ENCODE measurements around the gene CTAG2.
"Not testable (repeated sequence)": the region's sequence is repeated elsewhere in the genome, so short reads cannot be mapped to it uniquely, and the experiment has no call there.

Gene CTAG2

DNA sequence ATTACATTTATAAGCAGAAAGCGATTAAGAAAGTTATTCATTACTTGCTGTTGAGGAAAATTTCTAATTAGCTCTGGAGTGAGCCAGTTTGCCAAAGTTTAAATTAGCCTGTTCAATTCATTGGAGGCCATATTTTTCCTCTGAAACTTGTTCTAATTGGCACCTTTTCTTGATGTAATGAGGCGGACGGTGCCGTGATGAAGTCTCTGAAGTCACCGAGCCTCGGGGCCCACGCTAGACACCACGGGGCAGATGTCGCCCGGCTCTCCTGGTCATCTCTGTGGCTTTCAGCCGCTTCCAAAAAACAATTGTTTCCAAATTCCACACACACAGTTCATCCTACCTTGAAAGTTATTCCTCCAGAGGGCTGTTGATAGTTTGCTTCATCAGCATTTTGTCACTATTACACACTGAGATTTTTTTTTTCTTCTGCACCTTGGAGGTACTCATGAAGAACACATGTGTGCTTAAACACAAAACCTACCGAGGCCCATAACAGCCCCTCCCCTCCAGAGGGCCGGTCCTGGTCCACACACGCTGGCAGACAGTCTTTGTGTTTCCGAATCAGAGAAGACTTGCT is 3.9 kb upstream of the CTAG2 start:
- FAIRE-seq (no peak), DNase-seq (ENCODE audit: insufficient read length) (no peak)
- TF ChIP-seq POLR2A (IDR thresholded peaks at IDR 0.05; ENCODE audit: low read depth, low read length), result no peak
- no peak for TF ChIP-seq TAF1 (IDR thresholded peaks at IDR 0.05; ENCODE audit: borderline replicate concordance, low read depth, low read length)
- no peak for TF ChIP-seq POLR2AphosphoS5 (IDR thresholded peaks at IDR 0.05; ENCODE audit: low read depth, low read length)

DNA sequence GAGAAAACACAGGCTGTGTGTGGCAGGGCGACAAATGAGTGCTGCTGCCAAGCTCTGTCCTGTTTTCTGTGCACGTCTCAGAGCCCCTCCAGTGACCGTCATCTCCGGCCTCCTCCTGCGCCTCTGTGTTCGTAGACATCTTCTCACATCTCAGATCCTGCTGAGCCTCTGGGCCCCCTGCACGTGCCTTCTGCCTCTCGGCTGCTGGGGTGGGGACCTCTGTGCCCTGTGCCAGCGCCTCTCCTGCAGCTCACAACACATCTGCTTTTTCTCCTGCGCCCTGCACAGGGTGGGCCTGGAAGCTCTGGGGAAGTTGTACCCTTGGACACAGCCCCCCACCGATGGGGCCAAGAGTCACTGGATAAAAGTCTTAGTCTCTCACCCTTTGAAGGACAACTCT is 2.4 kb upstream of the CTAG2 start:
- DNase-seq (ENCODE audit: insufficient read length) (no peak), FAIRE-seq (no peak)
- TF ChIP-seq POLR2AphosphoS5 (IDR thresholded peaks at IDR 0.05; ENCODE audit: low read depth, low read length) (no peak), POLR2A (IDR thresholded peaks at IDR 0.05; ENCODE audit: low read depth, low read length) (no peak), TAF1 (IDR thresholded peaks at IDR 0.05; ENCODE audit: borderline replicate concordance, low read depth, low read length) (no peak)

DNA sequence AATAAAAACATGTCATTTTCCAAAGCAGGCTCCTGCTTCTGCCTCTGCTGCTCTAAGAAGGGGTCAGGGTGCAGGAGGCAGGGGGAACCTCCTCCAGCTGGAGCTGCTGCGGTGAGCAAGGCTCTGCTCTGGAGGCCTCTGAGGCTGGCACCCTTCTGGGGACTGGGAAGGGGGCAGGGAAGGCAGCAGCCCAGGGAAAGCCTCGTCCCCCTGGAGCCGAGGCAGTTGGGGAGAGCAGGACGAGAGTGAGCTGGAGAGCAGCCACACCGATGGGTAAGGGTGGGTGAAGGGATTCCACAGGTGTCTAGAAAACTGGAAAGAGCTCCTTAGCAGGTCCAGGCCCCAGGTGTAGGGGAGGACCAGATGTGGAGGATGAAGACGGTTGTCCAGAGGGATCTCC is 2.0 kb upstream of the CTAG2 start:
- DNase-seq (ENCODE audit: insufficient read length) (no peak), FAIRE-seq (no peak)
- TF ChIP-seq POLR2AphosphoS5 (IDR thresholded peaks at IDR 0.05; ENCODE audit: low read depth, low read length) (no peak), TAF1 (IDR thresholded peaks at IDR 0.05; ENCODE audit: borderline replicate concordance, low read depth, low read length) (no peak), POLR2A (IDR thresholded peaks at IDR 0.05; ENCODE audit: low read depth, low read length) (no peak)

DNA sequence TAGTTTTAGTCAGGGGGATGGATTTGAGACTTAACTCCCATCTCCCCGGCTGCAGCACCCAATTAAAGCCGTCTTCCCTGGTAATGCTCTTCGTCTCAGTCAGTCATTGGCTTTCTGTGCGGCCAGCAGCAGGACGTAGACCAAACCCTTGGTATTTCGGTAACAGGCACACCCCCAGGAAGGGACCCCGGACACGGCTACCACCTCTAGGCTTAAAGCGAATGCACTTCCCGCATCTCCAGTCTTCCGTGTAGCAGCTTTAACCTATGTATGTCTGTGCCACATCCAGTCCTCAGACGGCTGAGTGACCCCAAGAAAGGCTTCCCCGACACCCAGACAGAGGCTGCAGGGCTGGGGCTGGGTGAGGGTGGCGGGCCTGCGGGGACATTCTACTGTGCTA is 1.5 kb upstream of the CTAG2 start:
- TF ChIP-seq TAF1 (IDR thresholded peaks at IDR 0.05; ENCODE audit: borderline replicate concordance, low read depth, low read length), result no peak
- no peak for DNase-seq (ENCODE audit: insufficient read length)
- no peak for FAIRE-seq

DNA sequence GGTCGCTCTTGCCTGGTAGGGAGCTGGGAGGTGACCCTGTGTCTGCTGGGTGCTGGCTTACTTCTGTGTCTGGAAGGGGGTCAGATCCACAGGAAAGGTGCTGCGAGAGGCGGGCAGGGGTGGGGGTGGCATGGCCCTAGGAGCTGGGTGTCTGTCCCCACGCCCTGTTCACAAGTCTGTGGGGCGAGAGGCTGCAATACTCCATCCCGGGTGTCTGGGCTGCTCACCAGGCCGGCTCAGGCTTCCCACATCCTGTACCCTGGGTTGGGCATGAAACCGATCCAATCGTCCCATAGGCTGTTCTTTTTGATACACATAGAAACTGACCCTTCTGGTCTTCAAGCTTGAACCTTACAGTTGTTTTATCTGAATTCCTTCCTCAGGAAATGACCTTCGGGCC is 993 bp upstream of the CTAG2 start:
- DNase-seq (ENCODE audit: insufficient read length), result no peak
- FAIRE-seq, result no peak
- TF ChIP-seq POLR2AphosphoS5 (IDR thresholded peaks at IDR 0.05; ENCODE audit: low read depth, low read length) (no peak), TAF1 (IDR thresholded peaks at IDR 0.05; ENCODE audit: borderline replicate concordance, low read depth, low read length) (no peak), POLR2A (IDR thresholded peaks at IDR 0.05; ENCODE audit: low read depth, low read length) (no peak)

DNA sequence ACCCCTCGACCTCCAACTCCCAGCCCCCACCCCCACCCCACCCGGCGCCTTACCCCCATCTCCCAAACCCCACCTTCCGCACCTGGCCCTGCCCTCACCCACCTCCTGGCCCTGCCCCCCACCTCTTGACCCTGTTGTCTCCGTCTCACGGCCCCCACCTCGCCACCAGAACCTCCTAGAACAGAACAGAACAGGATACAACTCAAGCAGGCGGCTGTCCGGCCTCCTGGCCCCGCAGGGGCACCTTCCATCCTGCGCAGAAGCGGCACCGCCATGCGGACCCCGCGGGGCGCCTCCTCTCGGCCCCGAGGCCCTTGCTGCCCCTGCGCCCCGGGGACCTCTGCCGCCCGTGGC is 354 bp downstream of the CTAG2 start:
- DNase-seq (ENCODE audit: insufficient read length) (no peak), FAIRE-seq (no peak)
- no peak for TF ChIP-seq POLR2AphosphoS5 (IDR thresholded peaks at IDR 0.05; ENCODE audit: low read depth, low read length)
- no peak for TF ChIP-seq TAF1 (IDR thresholded peaks at IDR 0.05; ENCODE audit: borderline replicate concordance, low read depth, low read length)
- TF ChIP-seq POLR2A (IDR thresholded peaks at IDR 0.05; ENCODE audit: low read depth, low read length), result no peak

DNA sequence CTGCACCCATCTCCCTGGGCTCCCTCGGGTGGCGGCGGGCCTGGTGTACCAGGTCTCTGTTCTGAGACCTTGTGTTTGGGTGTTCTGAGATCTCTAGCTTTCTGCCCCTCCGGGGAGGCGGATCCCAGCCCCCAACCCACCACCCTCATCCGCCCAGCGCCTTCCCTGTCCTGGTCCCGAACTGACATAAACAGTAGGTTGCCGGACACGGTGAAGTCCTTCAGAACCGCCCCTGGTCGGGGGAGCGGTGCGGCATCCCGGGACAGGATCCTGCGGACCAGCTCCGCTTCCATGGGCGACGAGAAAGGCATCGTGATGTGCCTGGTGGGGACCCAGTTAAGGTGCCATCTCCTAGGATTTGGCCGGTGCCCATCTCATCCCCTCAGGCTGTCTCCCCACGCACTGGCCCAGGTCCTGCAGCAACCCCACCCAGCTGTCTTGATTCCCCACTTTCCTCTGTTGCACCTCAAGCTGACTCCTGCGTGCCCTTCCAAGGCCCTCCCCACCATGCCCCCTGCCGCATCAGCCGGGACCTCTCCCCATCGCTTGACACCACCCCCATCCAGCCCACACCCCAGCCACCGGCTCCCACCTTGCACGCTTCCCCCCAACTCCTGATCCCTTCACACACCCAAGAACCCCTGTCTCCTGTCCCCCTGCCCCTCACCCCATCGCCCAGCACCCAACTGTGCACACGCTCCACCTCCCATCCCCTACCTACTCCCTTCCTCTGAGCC is 900 bp downstream of the CTAG2 start:
- no peak for DNase-seq (ENCODE audit: insufficient read length)
- FAIRE-seq, result no peak
- no peak for TF ChIP-seq POLR2A (IDR thresholded peaks at IDR 0.05; ENCODE audit: low read depth, low read length)
- no peak for TF ChIP-seq TAF1 (IDR thresholded peaks at IDR 0.05; ENCODE audit: borderline replicate concordance, low read depth, low read length)
- TF ChIP-seq POLR2AphosphoS5 (IDR thresholded peaks at IDR 0.05; ENCODE audit: low read depth, low read length), result no peak

DNA sequence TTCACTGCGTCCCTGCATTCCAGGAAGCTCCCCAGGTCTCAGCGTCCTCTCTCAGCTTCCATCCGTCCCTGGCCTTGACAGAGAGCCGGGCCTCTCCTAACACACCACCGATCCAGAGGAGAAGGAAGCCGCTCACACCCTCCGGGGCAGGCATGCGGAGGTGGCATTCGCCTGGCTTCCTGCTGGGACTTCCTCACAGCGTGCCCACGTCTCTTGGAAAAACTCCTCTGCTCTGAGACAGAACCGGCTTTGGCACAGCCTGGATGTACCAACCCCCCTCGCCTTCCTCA is 3.2 kb downstream of the CTAG2 start:
- DNase-seq (ENCODE audit: insufficient read length) (no peak), FAIRE-seq (no peak)
- TF ChIP-seq POLR2AphosphoS5 (IDR thresholded peaks at IDR 0.05; ENCODE audit: low read depth, low read length), result no peak
- no peak for TF ChIP-seq TAF1 (IDR thresholded peaks at IDR 0.05; ENCODE audit: borderline replicate concordance, low read depth, low read length)
- TF ChIP-seq POLR2A (IDR thresholded peaks at IDR 0.05; ENCODE audit: low read depth, low read length), result no peak

DNA sequence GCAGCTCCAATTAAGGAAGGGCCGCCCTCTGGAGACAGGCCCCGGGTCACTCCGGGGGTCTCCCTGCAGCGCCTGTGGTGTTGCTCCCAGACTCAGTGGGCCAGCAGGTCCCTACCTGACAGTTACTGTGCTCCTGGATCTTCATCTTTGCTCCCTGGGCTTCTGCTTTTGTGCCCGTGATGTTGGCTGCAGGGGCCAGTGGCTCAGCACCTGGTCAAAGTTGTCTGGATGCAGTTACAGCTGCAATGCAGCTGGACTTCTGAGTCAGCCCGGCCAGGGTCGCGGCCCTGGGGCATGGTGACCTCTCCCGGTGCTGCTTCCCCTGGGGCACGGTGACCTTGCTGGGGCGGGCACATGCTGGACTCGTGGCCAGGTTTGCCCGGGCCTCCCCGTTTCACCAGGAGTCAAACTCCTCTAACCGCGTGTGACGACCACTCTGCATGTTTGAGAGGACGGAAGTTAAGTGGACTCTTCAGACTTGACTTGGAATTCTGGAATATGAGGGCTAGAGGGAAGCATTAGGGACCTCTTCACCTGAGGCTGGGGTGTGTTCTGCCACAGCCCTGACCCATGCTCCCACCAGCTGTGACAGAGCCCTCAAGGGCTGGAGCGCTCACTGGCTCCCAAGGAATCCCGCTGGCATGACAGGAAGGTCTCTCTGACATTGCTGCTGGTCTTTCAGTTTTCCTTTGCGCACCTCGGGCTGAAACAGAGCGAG is 3.7 kb downstream of the CTAG2 start:
- FAIRE-seq (no peak), DNase-seq (ENCODE audit: insufficient read length) (no peak)
- TF ChIP-seq POLR2A (IDR thresholded peaks at IDR 0.05; ENCODE audit: low read depth, low read length) (no peak), POLR2AphosphoS5 (IDR thresholded peaks at IDR 0.05; ENCODE audit: low read depth, low read length) (no peak), TAF1 (IDR thresholded peaks at IDR 0.05; ENCODE audit: borderline replicate concordance, low read depth, low read length) (no peak)

DNA sequence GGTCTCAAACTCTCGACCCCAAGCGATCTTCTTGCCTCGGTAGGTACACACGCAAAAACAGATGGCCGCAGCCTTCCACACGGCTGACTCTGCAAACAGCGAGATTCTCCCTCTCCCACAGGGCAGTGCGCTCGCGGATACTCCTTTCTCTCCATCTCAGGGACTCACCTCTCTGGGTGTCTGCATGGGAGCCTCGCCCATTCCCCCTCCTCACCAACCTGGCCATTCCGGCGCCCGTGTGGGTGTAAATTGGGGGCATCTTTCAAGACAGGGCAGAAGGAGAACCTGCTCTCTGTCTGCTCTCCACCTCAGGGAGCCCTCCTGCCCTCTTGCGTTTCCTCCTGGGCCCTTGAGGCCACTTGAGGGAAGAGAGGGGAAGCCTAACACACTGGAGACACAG is 4.4 kb downstream of the CTAG2 start:
- TF ChIP-seq POLR2A (IDR thresholded peaks at IDR 0.05; ENCODE audit: low read depth, low read length), result no peak
- no peak for TF ChIP-seq TAF1 (IDR thresholded peaks at IDR 0.05; ENCODE audit: borderline replicate concordance, low read depth, low read length)
- no peak for TF ChIP-seq POLR2AphosphoS5 (IDR thresholded peaks at IDR 0.05; ENCODE audit: low read depth, low read length)
- FAIRE-seq, result no peak
- no peak for DNase-seq (ENCODE audit: insufficient read length)

DNA sequence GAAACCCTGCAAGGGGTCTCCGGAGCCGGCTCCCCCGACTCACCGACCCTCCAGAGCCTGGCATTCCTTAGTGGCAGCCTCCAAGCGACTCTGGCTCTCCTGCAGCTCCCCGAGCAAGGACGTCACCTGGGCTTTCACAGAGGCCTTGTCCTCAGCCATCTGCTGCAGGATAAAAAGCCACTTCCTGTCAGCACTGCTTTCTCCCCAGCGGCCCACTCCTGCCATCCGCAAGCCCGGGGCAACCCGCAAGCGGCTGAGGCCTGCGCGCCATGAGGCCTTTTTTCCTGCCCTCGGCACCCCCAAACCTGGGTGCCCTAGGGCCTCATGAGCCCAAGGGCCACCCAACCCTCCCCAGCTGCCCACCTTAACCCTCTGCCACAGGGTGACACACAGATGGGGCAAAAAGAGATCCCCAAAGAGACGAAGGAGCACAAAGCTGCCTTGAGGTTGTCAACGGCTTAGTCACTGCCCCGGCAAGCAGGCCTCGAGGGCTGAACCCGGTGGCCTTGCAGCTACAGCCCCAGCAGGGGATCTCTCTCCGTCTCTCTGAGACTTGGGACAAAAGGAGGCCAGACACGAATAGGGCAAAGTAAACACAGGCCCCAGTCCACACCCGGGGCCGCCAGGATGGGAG is 7.5 kb downstream of the CTAG2 start:
- peak; percentile 38 for FAIRE-seq
- not testable (repeated sequence) for DNase-seq (ENCODE audit: insufficient read length)

DNA sequence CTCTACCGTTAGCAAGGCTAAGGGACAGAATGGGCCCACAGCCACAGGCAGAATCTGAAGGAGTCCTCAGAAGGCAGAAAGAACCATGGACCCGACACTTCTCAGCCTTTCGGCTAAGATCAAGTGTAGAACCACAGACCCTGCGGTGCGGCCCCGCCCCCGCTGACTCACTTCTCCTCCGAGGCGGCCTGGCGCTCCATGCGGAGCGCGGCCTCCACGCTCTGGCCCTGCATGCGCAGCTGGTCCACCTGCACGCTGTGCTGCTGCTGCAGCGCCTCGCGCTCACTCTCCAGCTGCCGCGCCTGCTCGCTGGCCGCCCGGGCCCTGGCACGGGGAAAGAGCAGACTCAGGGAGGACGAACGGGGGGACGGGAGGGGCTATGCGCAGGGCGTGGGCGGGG is 9.7 kb downstream of the CTAG2 start:
- not testable (repeated sequence) for DNase-seq (ENCODE audit: insufficient read length); FAIRE-seq

DNA sequence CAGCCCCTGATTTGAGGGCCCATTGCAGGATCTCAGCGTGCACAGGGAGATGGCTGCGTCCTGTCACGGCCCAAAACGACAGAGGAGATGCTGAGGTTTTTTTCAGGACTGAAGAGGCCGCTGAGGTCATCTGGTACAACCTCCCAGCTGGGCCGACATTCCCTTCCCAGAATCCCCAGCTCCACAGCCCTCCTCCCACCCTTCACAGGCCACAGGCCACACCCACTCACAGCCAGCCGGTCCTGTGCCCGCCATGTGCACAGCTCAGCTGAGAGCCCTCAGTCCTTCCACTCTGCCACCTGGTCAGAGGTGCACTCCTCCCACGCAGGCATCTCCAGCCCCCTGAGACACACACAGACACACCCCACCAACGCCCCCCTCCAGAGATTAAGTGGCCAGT is 11.6 kb downstream of the CTAG2 start:
- FAIRE-seq; DNase-seq (ENCODE audit: insufficient read length): not testable (repeated sequence)

DNA sequence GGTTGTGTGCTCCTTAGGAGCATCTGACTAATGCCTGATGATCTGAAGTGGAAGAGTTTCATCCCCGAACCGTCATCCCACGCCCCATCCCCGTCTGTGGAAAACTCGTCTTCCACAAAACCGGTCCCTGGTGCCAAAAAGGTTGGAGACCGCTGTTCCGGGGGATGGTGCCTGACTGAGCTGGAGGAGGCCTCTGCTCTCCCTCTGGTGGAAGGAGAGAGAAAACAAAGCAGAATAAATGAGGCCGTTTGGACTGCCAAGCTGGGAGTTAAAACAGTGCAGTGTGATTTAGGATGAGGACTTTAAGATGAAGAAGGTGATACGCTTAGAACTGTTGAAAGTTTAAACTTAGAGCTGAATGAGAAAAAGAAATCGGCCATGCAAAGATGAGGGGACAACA is 19.7 kb downstream of the CTAG2 start:
- not testable (repeated sequence) for FAIRE-seq; DNase-seq (ENCODE audit: insufficient read length)

DNA sequence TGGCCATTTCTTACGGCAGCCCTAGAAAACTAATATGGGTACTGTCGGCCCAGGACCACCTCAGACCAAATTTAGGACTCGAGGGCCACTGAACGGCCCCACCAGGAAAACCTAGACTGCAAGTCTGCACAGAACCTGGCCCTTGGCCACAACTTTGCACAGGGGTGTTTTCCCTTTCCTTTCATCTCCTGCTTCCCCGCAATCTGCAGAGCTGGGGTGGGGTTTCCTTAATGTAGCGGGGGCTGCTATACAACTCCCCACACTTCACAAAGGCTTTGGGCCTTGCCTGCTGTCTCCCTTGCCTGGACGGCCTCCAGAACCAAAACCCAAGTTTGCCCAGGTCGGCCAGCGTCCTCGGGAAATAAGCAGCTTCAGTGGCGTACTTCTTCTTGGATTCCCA is 22.4 kb downstream of the CTAG2 start:
- FAIRE-seq; DNase-seq (ENCODE audit: insufficient read length): not testable (repeated sequence)

DNA sequence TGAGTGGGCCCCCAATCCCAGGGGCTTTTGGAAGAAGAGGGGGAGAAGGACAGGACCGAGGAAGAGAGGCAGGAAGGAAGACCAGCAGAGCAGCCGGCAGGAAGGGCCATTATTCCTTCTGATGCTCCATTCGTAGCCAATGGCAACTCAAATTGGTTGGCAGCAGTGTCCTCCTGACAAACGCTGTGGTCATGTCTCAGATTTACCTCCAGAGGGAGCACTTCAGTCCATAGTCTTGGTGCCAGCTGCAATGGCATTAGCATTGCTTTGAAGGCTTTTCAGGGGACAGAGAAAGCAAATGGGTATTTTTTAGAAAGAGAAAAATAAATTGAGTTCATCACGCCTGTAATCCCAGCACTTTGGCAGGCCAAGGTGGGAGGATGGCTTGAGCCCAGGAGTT is 24.4 kb downstream of the CTAG2 start:
- DNase-seq (ENCODE audit: insufficient read length); FAIRE-seq: not testable (repeated sequence)

DNA sequence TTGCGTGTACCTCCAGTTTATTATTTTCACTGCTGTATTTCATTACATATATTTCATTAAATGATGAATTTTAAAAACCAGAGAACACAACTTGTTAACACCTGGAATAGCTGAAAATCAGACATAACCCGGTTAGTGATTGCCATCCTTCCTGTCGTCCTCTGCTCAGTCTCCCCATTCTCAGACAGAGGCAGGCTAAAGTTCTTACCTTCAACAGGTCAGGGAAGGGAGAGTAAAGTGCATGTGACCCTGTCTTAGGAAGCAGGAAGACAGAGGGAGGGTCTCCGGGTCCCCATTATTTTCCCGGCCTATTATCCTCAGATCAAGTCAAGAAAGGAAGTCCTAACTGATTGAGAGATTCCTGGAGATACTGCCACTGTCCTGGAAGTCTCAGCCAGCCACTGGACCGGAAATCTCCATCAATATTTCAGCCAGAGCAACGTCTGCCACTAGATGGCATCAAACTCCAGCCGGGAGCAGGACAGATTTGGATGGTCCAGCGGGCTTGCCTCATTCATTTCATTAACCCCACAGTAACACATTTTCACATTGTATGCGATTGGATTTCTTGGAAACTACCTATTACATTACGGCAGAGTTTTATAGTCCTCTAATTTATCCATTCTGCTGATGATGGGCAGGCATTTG is 32.5 kb downstream of the CTAG2 start:
- peak; percentile 91 for FAIRE-seq
- not testable (repeated sequence) for DNase-seq (ENCODE audit: insufficient read length)

Data from GM12892 (cell line).